Skin of body (tissue), 2 donors: ENCODE results near the gene TM2D3. TPM values are rescaled to one million over a fixed set of nuclear protein-coding genes. Genes with fewer than 3 reads are reported as not detected.

Experiments used
- DNase-seq: peaks from one replicate; lab custom pipeline; 2025; lab: John Stamatoyannopoulos, UW
- total RNA-seq: library from RNA; depleted of rRNA; stranded (reverse); fragments of >200 nt; gene quantifications from one replicate; pipeline ENCODE4 v1.2.3, GENCODE V29; 2014

TM2D3 gene
- total RNA-seq, 1 donor from 2014 or later = 42.6 TPM

GRCh38 chr15:101625184-101625583 is 27.0 kb downstream of the TM2D3 start:
- no peak for DNase-seq

- DNase-seq = no peak
These were observed 28.5 kb downstream of the TM2D3 start for GRCh38 chr15:101623367-101624304.

- no peak for DNase-seq
These were observed 30.2 kb downstream of the TM2D3 start for GRCh38 chr15:101621961-101622360.

- DNase-seq = no peak
These were observed 31.5 kb downstream of the TM2D3 start for GRCh38 chr15:101620671-101621070.

GRCh38 chr15:101619615-101619865 is 32.6 kb downstream of the TM2D3 start:
- DNase-seq = no peak

GRCh38 chr15:101618851-101619614 is 33.1 kb downstream of the TM2D3 start:
- DNase-seq = no peak

- no peak for DNase-seq
These were observed 34.1 kb downstream of the TM2D3 start for GRCh38 chr15:101618076-101618475.

- no peak for DNase-seq
These were observed 34.7 kb downstream of the TM2D3 start for GRCh38 chr15:101617390-101617965.

GRCh38 chr15:101615986-101616848 is 36.0 kb downstream of the TM2D3 start:
- DNase-seq = peak; percentile 66

- no peak for DNase-seq
These were observed 36.7 kb downstream of the TM2D3 start for GRCh38 chr15:101615414-101615985.

- DNase-seq = peak; percentile 30
These were observed 37.4 kb downstream of the TM2D3 start for GRCh38 chr15:101614761-101615160.

GRCh38 chr15:101614001-101614585 is 38.1 kb downstream of the TM2D3 start:
- DNase-seq = no peak

GRCh38 chr15:101613130-101614000 is 38.8 kb downstream of the TM2D3 start:
- peak; percentile 43 for DNase-seq

- no peak for DNase-seq
These were observed 39.5 kb downstream of the TM2D3 start for GRCh38 chr15:101612676-101613075.

- no peak for DNase-seq
These were observed 40.4 kb downstream of the TM2D3 start for GRCh38 chr15:101611580-101612299.

- DNase-seq = no peak
These were observed 41.2 kb downstream of the TM2D3 start for GRCh38 chr15:101611007-101611406.

GRCh38 chr15:101610611-101611000 is 41.6 kb downstream of the TM2D3 start:
- DNase-seq = no peak

- no peak for DNase-seq
These were observed 42.2 kb downstream of the TM2D3 start for GRCh38 chr15:101609742-101610610.
